Astrocyte of the spinal cord (primary cell): ENCODE measurements around the gene SERPINA3.

Experiments used
- DNase-seq: peaks from one replicate; pipeline ENCODE4 v3.0.0; 2011; ENCODE audit warnings: low read depth, low spot score
- H3K4me3 ChIP-seq: 2 replicates; pipeline ENCODE4 v1.5.1; 2011; ENCODE audit warnings: low read depth, mild to moderate bottlenecking, low read length, moderate library complexity
- CTCF ChIP-seq: IDR thresholded peaks from 2 replicates; pipeline ENCODE4 v1.5.1; 2012; ENCODE audit warnings: low read depth, mild to moderate bottlenecking, low read length, inconsistent platforms
- in situ Hi-C: cut with HindIII; loops from 2 replicates; pipeline ENCODE4 v1.10.0; 2017; ENCODE audit warnings: low sequenced_read_pairs

Gene SERPINA3

GRCh38 chr14:94653321-94653720 lies 41.1 kb downstream of the SERPINA3 start:
- TF ChIP-seq CTCF: no peak
- in situ Hi-C loops: no loop called here
- no peak for DNase-seq
- H3K4me3 ChIP-seq: no peak overlapping the region

GRCh38 chr14:94654071-94654861 lies 42.1 kb downstream of the SERPINA3 start:
- in situ Hi-C loops: no loop called here
- DNase-seq: no peak
- H3K4me3 ChIP-seq: no peak overlapping the region
- no peak for TF ChIP-seq CTCF

GRCh38 chr14:94655169-94655710 lies 43.0 kb downstream of the SERPINA3 start:
- in situ Hi-C loops: no loop called here
- no peak for DNase-seq
- no peak overlapping the region for H3K4me3 ChIP-seq
- TF ChIP-seq CTCF: no peak

- TF ChIP-seq CTCF: no peak
- no peak overlapping the region for H3K4me3 ChIP-seq
- no peak for DNase-seq
- in situ Hi-C loops: no loop called here
These were observed 43.9 kb downstream of the SERPINA3 start for GRCh38 chr14:94656043-94656442.

- no peak overlapping the region for H3K4me3 ChIP-seq
- DNase-seq: no peak
- no peak for TF ChIP-seq CTCF
- in situ Hi-C loops: no loop called here
These were observed 47.1 kb downstream of the SERPINA3 start for GRCh38 chr14:94659256-94659655.

- DNase-seq: no peak
- in situ Hi-C loops: no loop called here
- no peak for TF ChIP-seq CTCF
These were observed 47.7 kb downstream of the SERPINA3 start for GRCh38 chr14:94659901-94660300.

More at GRCh38 chr14:94659901-94660300, 47.7 kb downstream of the SERPINA3 start:
- no peak overlapping the region for H3K4me3 ChIP-seq
